Glutamatergic neuron (in vitro differentiated cells): ENCODE results near the gene KIF1B. TPM values are rescaled to one million over a fixed set of nuclear protein-coding genes. Genes with fewer than 3 reads are reported as not detected.

Source experiments
- DNase-seq: peaks from one replicate; pipeline ENCODE4 v3.0.0; 2022
- H3K27ac Mint-ChIP-seq: one replicate; pipeline ENCODE4 v1.8.0; 2020; ENCODE audit warnings: mild to moderate bottlenecking, mixed read lengths, inconsistent platforms; ENCODE audit not compliant: unreplicated experiment
- H3K27me3 Mint-ChIP-seq: one replicate; pipeline ENCODE4 v1.8.0; 2020; ENCODE audit warnings: mild to moderate bottlenecking, moderate library complexity, mixed read lengths, inconsistent platforms; ENCODE audit not compliant: unreplicated experiment
- H3K36me3 Mint-ChIP-seq: one replicate; pipeline ENCODE4 v1.8.0; 2020; ENCODE audit warnings: mild to moderate bottlenecking, mixed read lengths, inconsistent platforms; ENCODE audit not compliant: unreplicated experiment
- H3K4me1 Mint-ChIP-seq: one replicate; pipeline ENCODE4 v1.8.0; 2020; ENCODE audit warnings: mild to moderate bottlenecking, low read depth, mixed read lengths, inconsistent platforms; ENCODE audit not compliant: unreplicated experiment
- H3K4me3 Mint-ChIP-seq: one replicate; pipeline ENCODE4 v1.8.0; 2020; ENCODE audit warnings: mild to moderate bottlenecking, mixed read lengths, inconsistent platforms; ENCODE audit not compliant: unreplicated experiment
- H3K9me3 Mint-ChIP-seq: one replicate; pipeline ENCODE4 v1.8.0; 2020; ENCODE audit warnings: mild to moderate bottlenecking, moderate library complexity, mixed read lengths, inconsistent platforms; ENCODE audit not compliant: unreplicated experiment
- CTCF ChIP-seq: fragments of 200-600 bp; sonication (generic); IDR thresholded peaks from one replicate; pipeline ENCODE4 v1.5.0; 2021; ENCODE audit not compliant: partially characterized antibody, unreplicated experiment
- total RNA-seq: library from RNA; stranded (reverse); fragmentation: NEBNext Ultra II Directional; extraction: Animal tissue kit (Norgen Biotek cat#: 25700); gene quantifications from one replicate; pipeline ENCODE4 v1.2.1, GENCODE V29; 2021; ENCODE audit not compliant: unreplicated experiment

The KIF1B gene
- total RNA-seq, 1 donor from 2014 or later: 261 TPM

GRCh38 chr1:10170239-10170574, 40.2 kb upstream of the KIF1B start:
- DNase-seq: no peak
- H3K9me3 Mint-ChIP-seq: no peaks in the 10 kb centered on the region
- no peak for TF ChIP-seq CTCF
- H3K4me1 Mint-ChIP-seq: no peaks in the 10 kb centered on the region
- peaks cover 4% of the 10 kb centered on the region for H3K27me3 Mint-ChIP-seq
- H3K4me3 Mint-ChIP-seq: no peak overlapping the region
- H3K27ac Mint-ChIP-seq: no peak overlapping the region
- H3K36me3 Mint-ChIP-seq: no peaks in the 10 kb centered on the region

- no peak for DNase-seq
- Mint-ChIP-seq H3K9me3 (peaks cover 4% of the 10 kb centered on the region), H3K4me1 (no peaks in the 10 kb centered on the region), H3K27ac (no peak overlapping the region), H3K27me3 (peaks cover 3% of the 10 kb centered on the region), H3K36me3 (peaks cover 8% of the 10 kb centered on the region), H3K4me3 (no peak overlapping the region)
- TF ChIP-seq CTCF: no peak
Observed at GRCh38 chr1:10171105-10171767, 39.1 kb upstream of the KIF1B start.

DNA sequence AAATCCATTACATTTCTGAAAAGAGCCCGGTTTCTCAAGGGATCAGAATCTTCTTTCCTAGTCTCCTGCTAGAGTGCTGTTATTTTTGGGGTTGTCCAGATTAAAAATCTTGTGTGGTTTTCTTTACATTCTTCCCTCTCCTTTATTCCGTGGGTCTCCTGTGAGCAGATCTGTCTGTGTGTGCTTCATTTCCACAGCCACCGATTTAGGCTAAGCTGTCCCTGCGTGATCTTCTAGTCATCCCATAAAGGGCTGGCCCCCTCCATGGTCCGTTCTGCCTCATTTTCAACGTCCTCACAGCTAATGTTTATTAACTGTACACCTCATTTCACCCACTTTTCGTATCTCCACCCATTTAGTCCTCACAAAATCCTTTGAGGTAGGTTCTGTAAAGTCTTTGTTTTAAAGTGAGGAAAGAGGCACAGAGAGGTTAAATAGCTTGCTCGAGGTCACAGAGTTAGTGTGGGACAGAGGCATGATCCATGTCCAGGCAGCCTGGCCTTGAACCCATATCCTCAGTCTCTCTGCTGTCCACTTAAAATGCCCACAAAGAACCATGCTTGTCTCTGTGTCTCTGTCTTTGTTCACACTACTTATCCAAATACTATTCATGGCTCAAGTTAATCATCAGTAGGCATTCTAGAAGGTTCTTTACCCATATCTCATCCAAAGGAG, 38.2 kb upstream of the KIF1B start:
- H3K9me3 Mint-ChIP-seq: peaks cover 4% of the 10 kb centered on the region
- peaks cover 3% of the 10 kb centered on the region for H3K27me3 Mint-ChIP-seq
- no peak for DNase-seq
- H3K4me1 Mint-ChIP-seq: no peaks in the 10 kb centered on the region
- peaks cover 12% of the 10 kb centered on the region for H3K36me3 Mint-ChIP-seq
- no peak overlapping the region for H3K4me3 Mint-ChIP-seq
- H3K27ac Mint-ChIP-seq: no peak overlapping the region
- TF ChIP-seq CTCF: no peak

DNA sequence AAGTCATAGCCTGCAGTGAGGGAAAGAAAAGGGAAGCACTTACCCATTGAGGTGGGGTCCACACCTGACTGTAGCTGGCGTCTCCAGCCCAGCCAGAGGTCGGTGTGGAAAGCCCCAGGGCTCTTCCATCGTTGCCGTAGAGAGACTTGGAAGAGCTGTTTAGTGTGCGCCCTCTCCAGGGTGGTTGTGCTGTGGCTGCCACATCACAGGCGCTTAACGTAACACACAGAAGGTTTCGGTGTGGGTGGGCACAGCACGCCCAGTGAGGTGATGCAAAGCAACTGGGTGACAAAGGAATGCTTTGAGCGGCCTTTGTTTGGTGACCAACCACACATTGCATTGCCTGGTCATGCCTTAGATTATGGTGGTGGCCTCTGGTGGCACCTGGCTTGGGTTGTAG, 36.8 kb upstream of the KIF1B start:
- H3K9me3 Mint-ChIP-seq: peaks cover 4% of the 10 kb centered on the region
- H3K4me1 Mint-ChIP-seq: peaks cover 5% of the 10 kb centered on the region
- no peak for DNase-seq
- no peak overlapping the region for H3K27ac Mint-ChIP-seq
- no peak for TF ChIP-seq CTCF
- H3K36me3 Mint-ChIP-seq: peaks cover 12% of the 10 kb centered on the region
- H3K4me3 Mint-ChIP-seq: no peak overlapping the region
- peaks cover 1% of the 10 kb centered on the region for H3K27me3 Mint-ChIP-seq

GRCh38 chr1:10177876-10178275, 32.5 kb upstream of the KIF1B start:
- Mint-ChIP-seq H3K4me1 (peaks cover 23% of the 10 kb centered on the region), H3K27ac (peak overlapping the region; percentile 84), H3K36me3 (peaks cover 12% of the 10 kb centered on the region), H3K9me3 (peaks cover 7% of the 10 kb centered on the region), H3K27me3 (peaks cover 1% of the 10 kb centered on the region), H3K4me3 (no peak overlapping the region)
- TF ChIP-seq CTCF: no peak
- DNase-seq: no peak
